ENCODE data around the gene GNA12.

Gene GNA12

GRCh38 chr7:2824026-2824677 lies 20.0 kb downstream of the GNA12 start:
- TF ChIP-seq CTCF (IDR thresholded peaks at IDR 0.05; ENCODE audit: insufficient read depth, low read length, missing control alignments) = no peak
- POLR2A ChIA-PET = no interaction called here
- no peak for DNase-seq (ENCODE audit: low read depth, low spot score)
- H3K4me3 ChIP-seq (ENCODE audit: low read depth, low read length) = no peak overlapping the region
- CTCF ChIA-PET = interaction anchor here (1.0 kb wide), 1 partner anchor 9 kb away, joined by 3 read pairs; no protein-coding TSS in a partner anchor

GRCh38 chr7:2823130-2823529 lies 21.0 kb downstream of the GNA12 start:
- ChIA-PET POLR2A (no interaction called here), CTCF (interaction anchor here (1.0 kb wide), 1 partner anchor 10 kb away, joined by 3 read pairs; no protein-coding TSS in a partner anchor)
- H3K4me3 ChIP-seq (ENCODE audit: low read depth, low read length) = no peak overlapping the region
- no peak for DNase-seq (ENCODE audit: low read depth, low spot score)
- no peak for TF ChIP-seq CTCF (IDR thresholded peaks at IDR 0.05; ENCODE audit: insufficient read depth, low read length, missing control alignments)

- DNase-seq (ENCODE audit: low read depth, low spot score) = no peak
- TF ChIP-seq CTCF (IDR thresholded peaks at IDR 0.05; ENCODE audit: insufficient read depth, low read length, missing control alignments) = no peak
- CTCF ChIA-PET = interaction anchor here (1.0 to 1.5 kb wide), 2 partner anchors 9 to 120 kb away, joined by 3 read pairs; no protein-coding TSS in a partner anchor
- H3K4me3 ChIP-seq (ENCODE audit: low read depth, low read length) = no peak overlapping the region
- POLR2A ChIA-PET = interaction anchor here (0.6 to 2.6 kb wide), 4 partner anchors 12 to 64 kb away, joined by 3 to 8 read pairs (median 4); no protein-coding TSS in a partner anchor
Measured at GRCh38 chr7:2821842-2822507, 22.1 kb downstream of the GNA12 start.

- no peak for DNase-seq (ENCODE audit: low read depth, low spot score)
- H3K4me3 ChIP-seq (ENCODE audit: low read depth, low read length) = no peak overlapping the region
- ChIA-PET POLR2A (interaction anchor here (0.7 to 2.6 kb wide), 6 partner anchors 9 to 63 kb away, joined by 3 to 8 read pairs (median 4); no protein-coding TSS in a partner anchor), CTCF (interaction anchor here (0.9 to 1.5 kb wide), 3 partner anchors 10 to 119 kb away, joined by 3 read pairs; no protein-coding TSS in a partner anchor)
- no peak for TF ChIP-seq CTCF (IDR thresholded peaks at IDR 0.05; ENCODE audit: insufficient read depth, low read length, missing control alignments)
Measured at GRCh38 chr7:2821161-2821841, 22.8 kb downstream of the GNA12 start.

GRCh38 chr7:2820508-2820934 lies 23.6 kb downstream of the GNA12 start:
- no peak for TF ChIP-seq CTCF (IDR thresholded peaks at IDR 0.05; ENCODE audit: insufficient read depth, low read length, missing control alignments)
- CTCF ChIA-PET = interaction anchor here (0.9 to 1.4 kb wide), 3 partner anchors 9 to 140 kb away, joined by 3 to 6 read pairs (median 3); no protein-coding TSS in a partner anchor
- POLR2A ChIA-PET = interaction anchor here (0.7 to 2.6 kb wide), 5 partner anchors 8 to 63 kb away, joined by 3 to 8 read pairs (median 4); no protein-coding TSS in a partner anchor
- H3K4me3 ChIP-seq (ENCODE audit: low read depth, low read length) = no peak overlapping the region
- peak; percentile 82 for DNase-seq (ENCODE audit: low read depth, low spot score)
